PC-3 (cell line): ENCODE measurements around the gene DPM2.

Experiments used
- EZH2 ChIP-seq: fragments of 300-600 bp; sonication (generic); IDR thresholded peaks from one replicate; pipeline ENCODE4 v1.6.1; 2017; ENCODE audit warnings: antibody characterized with exemption, mild to moderate bottlenecking, low read length; ENCODE audit not compliant: unreplicated experiment
- TF ChIP-seq, protein P1 (sequence below): fragments of 300-600 bp; sonication (generic); conservative IDR thresholded peaks from 2 replicates; pipeline ENCODE4 v1.5.1; 2017; ENCODE audit warnings: antibody characterized with exemption, low read depth, mild to moderate bottlenecking, low read length

DNA sequence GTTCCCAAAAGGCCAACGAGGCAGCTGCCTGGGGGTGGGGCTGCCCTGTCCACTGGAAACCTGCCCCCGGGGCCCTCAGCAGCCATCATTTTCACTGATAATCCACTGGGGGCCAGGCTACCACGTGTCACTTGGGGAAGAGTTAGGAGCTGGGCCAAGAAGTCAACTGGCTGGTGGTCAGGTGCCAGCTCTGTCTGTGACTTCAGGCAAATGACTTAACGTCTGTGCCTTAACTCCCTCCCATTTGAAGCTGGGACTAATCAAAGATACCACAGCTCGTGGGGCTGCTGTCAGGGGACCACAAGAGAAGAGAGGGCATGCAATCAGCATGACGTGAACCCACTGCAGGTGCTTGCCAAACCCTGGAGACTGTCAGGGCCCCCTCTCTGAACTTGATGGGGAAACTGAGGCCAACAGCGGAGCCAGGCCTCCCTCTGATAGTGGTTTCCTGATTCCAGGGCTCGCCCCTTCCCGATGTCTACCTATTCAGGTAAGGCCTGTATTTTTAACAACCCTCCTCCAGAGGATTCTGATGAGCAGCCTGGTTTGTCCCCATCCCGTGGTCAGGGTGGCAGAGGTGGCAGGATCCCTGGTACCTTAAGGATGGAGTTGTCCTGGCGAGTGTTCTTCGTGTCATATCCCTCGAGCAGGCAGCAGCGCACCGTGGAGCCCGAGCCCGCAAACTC lies 12.3 kb upstream of the DPM2 start:
- TF ChIP-seq, protein P1, sequence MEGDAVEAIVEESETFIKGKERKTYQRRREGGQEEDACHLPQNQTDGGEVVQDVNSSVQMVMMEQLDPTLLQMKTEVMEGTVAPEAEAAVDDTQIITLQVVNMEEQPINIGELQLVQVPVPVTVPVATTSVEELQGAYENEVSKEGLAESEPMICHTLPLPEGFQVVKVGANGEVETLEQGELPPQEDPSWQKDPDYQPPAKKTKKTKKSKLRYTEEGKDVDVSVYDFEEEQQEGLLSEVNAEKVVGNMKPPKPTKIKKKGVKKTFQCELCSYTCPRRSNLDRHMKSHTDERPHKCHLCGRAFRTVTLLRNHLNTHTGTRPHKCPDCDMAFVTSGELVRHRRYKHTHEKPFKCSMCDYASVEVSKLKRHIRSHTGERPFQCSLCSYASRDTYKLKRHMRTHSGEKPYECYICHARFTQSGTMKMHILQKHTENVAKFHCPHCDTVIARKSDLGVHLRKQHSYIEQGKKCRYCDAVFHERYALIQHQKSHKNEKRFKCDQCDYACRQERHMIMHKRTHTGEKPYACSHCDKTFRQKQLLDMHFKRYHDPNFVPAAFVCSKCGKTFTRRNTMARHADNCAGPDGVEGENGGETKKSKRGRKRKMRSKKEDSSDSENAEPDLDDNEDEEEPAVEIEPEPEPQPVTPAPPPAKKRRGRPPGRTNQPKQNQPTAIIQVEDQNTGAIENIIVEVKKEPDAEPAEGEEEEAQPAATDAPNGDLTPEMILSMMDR: no peak
- TF ChIP-seq EZH2: no peak
